GM23338 (cell line): Measurements from ENCODE around the gene LPXN. TPM values are rescaled to one million over a fixed set of nuclear protein-coding genes. Genes with fewer than 3 reads are reported as not detected.

ENCODE experiments used
- ATAC-seq: fragments of 200-7000 bp; cut with Tn5 transposase; 3 replicates; pipeline ENCODE4 v1.9.1; 2020
- DNase-seq: peaks from one replicate; pipeline ENCODE4 v3.0.0-alpha.2; 2015; ENCODE audit warnings: low spot score
- H2AFZ ChIP-seq: fragments of 200-600 bp; sonication (generic); 2 replicates; pipeline ENCODE4 v1.8.0; 2016; ENCODE audit warnings: antibody characterized with exemption, mild to moderate bottlenecking, moderate library complexity
- H3F3A ChIP-seq: fragments of 200-600 bp; sonication (generic); replicated peaks from 2 replicates; pipeline ENCODE4 v1.8.0; 2017; ENCODE audit warnings: antibody characterized with exemption, mixed run types, low read depth
- H3K27ac ChIP-seq: fragments of 200-600 bp; sonication (generic); 2 replicates; pipeline ENCODE4 v1.6.1; 2016; ENCODE audit warnings: low read depth
- H3K27me3 ChIP-seq: fragments of 200-600 bp; sonication (generic); 2 replicates; pipeline ENCODE4 v1.8.0; 2016; ENCODE audit warnings: mild to moderate bottlenecking, mixed run types, moderate library complexity; ENCODE audit not compliant: insufficient read depth
- H3K36me3 ChIP-seq: fragments of 200-600 bp; sonication (generic); 2 replicates; pipeline ENCODE4 v1.8.0; 2016; ENCODE audit warnings: mild to moderate bottlenecking; ENCODE audit not compliant: insufficient read depth
- H3K4me1 ChIP-seq: fragments of 200-600 bp; sonication (generic); 2 replicates; pipeline ENCODE4 v1.8.0; 2016; ENCODE audit warnings: mild to moderate bottlenecking, moderate library complexity; ENCODE audit not compliant: insufficient read depth
- H3K4me2 ChIP-seq: fragments of 200-600 bp; sonication (generic); 2 replicates; pipeline ENCODE4 v1.7.1; 2017; ENCODE audit warnings: mixed run types
- H3K4me3 ChIP-seq: fragments of 200-600 bp; sonication (generic); 2 replicates; pipeline ENCODE4 v1.6.1; 2016; ENCODE audit warnings: mixed run types
- H3K79me2 ChIP-seq: fragments of 200-600 bp; sonication (generic); replicated peaks from 2 replicates; pipeline ENCODE4 v1.8.0; 2017; ENCODE audit warnings: mild to moderate bottlenecking; ENCODE audit not compliant: insufficient read depth
- H3K9me2 ChIP-seq: fragments of 200-600 bp; sonication (generic); 2 replicates; pipeline ENCODE4 v1.8.0; 2017; ENCODE audit not compliant: insufficient read depth
- H4K20me1 ChIP-seq: fragments of 200-600 bp; sonication (generic); replicated peaks from 2 replicates; pipeline ENCODE4 v1.8.0; 2017; ENCODE audit warnings: mild to moderate bottlenecking; ENCODE audit not compliant: insufficient read depth
- H3K27ac Mint-ChIP-seq: 2 replicates; pipeline ENCODE4 v1.8.0; 2020; ENCODE audit warnings: inconsistent platforms, mild to moderate bottlenecking, moderate library complexity, mixed read lengths
- H3K27me3 Mint-ChIP-seq: 3 replicates; pipeline ENCODE4 v1.8.0; 2022; ENCODE audit warnings: low read depth, mild to moderate bottlenecking, moderate library complexity, mixed read lengths, inconsistent platforms; ENCODE audit not compliant: insufficient read depth, poor library complexity
- H3K36me3 Mint-ChIP-seq: 3 replicates; pipeline ENCODE4 v1.8.0; 2021; ENCODE audit warnings: low read depth, mild to moderate bottlenecking, inconsistent platforms, moderate library complexity, mixed read lengths
- H3K4me1 Mint-ChIP-seq: 3 replicates; pipeline ENCODE4 v1.8.0; 2020; ENCODE audit warnings: mild to moderate bottlenecking, inconsistent platforms, mixed read lengths
- H3K4me3 Mint-ChIP-seq: 3 replicates; pipeline ENCODE4 v1.8.0; 2021; ENCODE audit warnings: moderate library complexity, mild to moderate bottlenecking, inconsistent platforms, mixed read lengths
- H3K9me3 Mint-ChIP-seq: 3 replicates; pipeline ENCODE4 v1.8.0; 2020; ENCODE audit warnings: moderate library complexity, mild to moderate bottlenecking, inconsistent platforms, mixed read lengths
- CTCF ChIP-seq, 2 experiments: fragments of 200-600 bp in 1 of 2; sonication (generic) in 1 of 2; conservative IDR thresholded peaks; 2 replicates each; pipeline versions ENCODE4 v1.5.1 to v1.6.1; 2016 to 2017; ENCODE audit warnings: antibody characterized with exemption in 2 of 2, low read depth in 2 of 2, mild to moderate bottlenecking in 2 of 2, moderate library complexity in 1 of 2
- ETS1 ChIP-seq: IDR thresholded peaks from 2 replicates; pipeline ENCODE4 v1.6.1; 2016; ENCODE audit warnings: antibody characterized with exemption
- EZH2 ChIP-seq: fragments of 200-600 bp; sonication (generic); IDR thresholded peaks from one replicate; pipeline ENCODE4 v1.8.0; 2017; ENCODE audit warnings: antibody characterized with exemption, mild to moderate bottlenecking, low read depth; ENCODE audit not compliant: unreplicated experiment
- EZH2phosphoT487 ChIP-seq: fragments of 200-600 bp; sonication (generic); IDR thresholded peaks from one replicate; pipeline ENCODE4 v1.8.1; 2018; ENCODE audit warnings: antibody characterized with exemption; ENCODE audit not compliant: unreplicated experiment
- JUNB ChIP-seq: IDR thresholded peaks from one replicate; pipeline ENCODE4 v1.6.1; 2016; ENCODE audit warnings: antibody characterized with exemption; ENCODE audit not compliant: unreplicated experiment
- NANOG ChIP-seq: IDR thresholded peaks from 2 replicates; pipeline ENCODE4 v1.6.1; 2016; ENCODE audit warnings: antibody characterized with exemption, borderline replicate concordance
- POLR2AphosphoS5 ChIP-seq: IDR thresholded peaks from 2 replicates; pipeline ENCODE4 v1.6.1; 2016; ENCODE audit warnings: antibody characterized with exemption, low read depth
- REST ChIP-seq: IDR thresholded peaks from one replicate; pipeline ENCODE4 v1.6.1; 2018; ENCODE audit warnings: antibody characterized with exemption; ENCODE audit not compliant: unreplicated experiment
- ZNF114 ChIP-seq: fragments of 250-450 bp; sonication (Bioruptor Pico); IDR thresholded peaks from 2 replicates; pipeline ENCODE4 v1.5.0; 2020; ENCODE audit warnings: mild to moderate bottlenecking, moderate library complexity
- ZNF331 ChIP-seq: fragments of 250-450 bp; sonication (Bioruptor Pico); IDR thresholded peaks from 2 replicates; pipeline ENCODE4 v1.5.0; 2020; ENCODE audit warnings: low read depth, mild to moderate bottlenecking, moderate library complexity
- polyA plus RNA-seq: library from polyadenylated mRNA; unstranded; fragments of >200 nt; fragmentation: Nextera tagmentation; extraction: Ambion mirVana; gene quantifications from 2 replicates; pipeline ENCODE4 v1.2.1, GENCODE V29; 2016
- total RNA-seq: library from RNA; depleted of rRNA; stranded (reverse); fragments of >200 nt; shearing (Covaris generic); gene quantifications from 2 replicates; pipeline ENCODE4 v1.2.3, GENCODE V29; 2014

The LPXN gene
- total and polyA plus RNA-seq, 2 experiments from 2014 or later, result 0.56 to 1.3 TPM

GRCh38 chr11:58513747-58514367, 61.8 kb downstream of the LPXN start:
- Histone ChIP-seq H3K4me3 (no peak overlapping the region), H2AFZ (no peak overlapping the region), H3K79me2 (no peaks in the 10 kb centered on the region), H3K36me3 (no peaks in the 10 kb centered on the region), H3F3A (no peaks in the 10 kb centered on the region), H3K27ac (no peak overlapping the region), H3K4me2 (no peak overlapping the region), H3K9me2 (no peaks in the 10 kb centered on the region), H3K27me3 (no peaks in the 10 kb centered on the region), H4K20me1 (no peaks in the 10 kb centered on the region), H3K4me1 (peaks cover 15% of the 10 kb centered on the region)
- Mint-ChIP-seq H3K36me3 (no peaks in the 10 kb centered on the region), H3K9me3 (no peaks in the 10 kb centered on the region), H3K27ac (no peak overlapping the region), H3K4me1 (peaks cover 16% of the 10 kb centered on the region; the same call in 2 of the 3 replicates), H3K27me3 (no peaks in the 10 kb centered on the region), H3K4me3 (no peak overlapping the region)
- peak; percentile 84 for DNase-seq
- TF ChIP-seq EZH2phosphoT487 (no peak), POLR2AphosphoS5 (no peak), ZNF114 (CRISPR knock-in tag) (no peak), CTCF (conservative IDR thresholded peaks at IDR 0.05; ENCODE audit: low read depth in 2 of 2) (peak; percentile 84)
- peak; percentile 94 for ATAC-seq

- no peaks in the 10 kb centered on the region for H3K36me3 ChIP-seq
- peak overlapping the region; percentile 86 for H2AFZ ChIP-seq
- no peaks in the 10 kb centered on the region for H3F3A ChIP-seq
- no peak overlapping the region for H3K4me3 ChIP-seq
- peaks cover 16% of the 10 kb centered on the region; the same call in 2 of the 3 replicates for H3K4me1 Mint-ChIP-seq
- H3K79me2 ChIP-seq, result no peaks in the 10 kb centered on the region
- peaks cover 3% of the 10 kb centered on the region for H3K27me3 Mint-ChIP-seq
- DNase-seq (no peak), ATAC-seq (no peak)
- H3K27ac ChIP-seq, result no peak overlapping the region
- H3K9me3 Mint-ChIP-seq, result no peaks in the 10 kb centered on the region
- no peaks in the 10 kb centered on the region for H3K36me3 Mint-ChIP-seq
- no peak overlapping the region for H3K4me2 ChIP-seq
- H3K27me3 ChIP-seq, result no peaks in the 10 kb centered on the region
- H3K4me1 ChIP-seq, result peaks cover 15% of the 10 kb centered on the region
- no peak overlapping the region for H3K4me3 Mint-ChIP-seq
- no peaks in the 10 kb centered on the region for H4K20me1 ChIP-seq
- no peaks in the 10 kb centered on the region for H3K9me2 ChIP-seq
- H3K27ac Mint-ChIP-seq, result peak overlapping the region; percentile 73
- no peak for TF ChIP-seq ZNF114 (CRISPR knock-in tag)
- no peak for TF ChIP-seq NANOG
- no peak for TF ChIP-seq JUNB
- no peak for TF ChIP-seq EZH2
- TF ChIP-seq REST, result no peak
- TF ChIP-seq ZNF331 (CRISPR knock-in tag), result no peak
- TF ChIP-seq ETS1, result no peak
- TF ChIP-seq EZH2phosphoT487, result no peak
Observed at GRCh38 chr11:58511636-58512035, 64.0 kb downstream of the LPXN start.
